ENCODE measurements around the gene PRRG4.

Gene PRRG4

DNA sequence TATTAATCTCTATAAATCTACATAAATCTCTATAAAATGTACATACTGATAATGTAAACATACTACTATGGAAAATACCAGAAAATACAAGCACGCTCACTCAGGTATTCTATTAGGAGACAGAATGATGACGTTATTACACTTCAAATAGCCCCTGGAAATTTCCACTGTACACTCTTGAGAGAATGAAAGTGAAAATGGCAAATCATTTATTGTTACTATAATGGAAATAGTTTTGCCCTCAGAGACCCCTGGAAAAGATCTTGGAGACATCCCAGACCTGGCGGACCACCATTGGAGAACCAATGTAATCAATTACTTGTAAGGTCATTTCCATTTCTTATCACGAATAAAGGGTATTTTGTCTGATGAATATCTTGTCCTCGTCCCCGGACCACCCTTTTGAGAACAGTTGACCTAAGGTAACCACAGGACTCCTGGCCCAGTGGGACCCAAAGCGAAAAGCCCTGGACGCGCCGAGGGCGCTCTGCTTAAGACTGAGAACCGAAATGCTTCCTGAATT, 509 bp upstream of the PRRG4 start:
- Histone ChIP-seq H3K36me3 (ENCODE audit: control insufficient read depth in 1 of 2, insufficient read depth in 2 of 2, low read length in 2 of 2) (peaks cover 0 to 3% of the 10 kb centered on the region in 2 experiments), H2AK5ac (ENCODE audit: low read length) (no peak overlapping the region), H2AFZ (ENCODE audit: insufficient read depth, low read length, poor library complexity) (peak overlapping the region; percentile 71), H4K91ac (ENCODE audit: low read depth, low read length) (peak overlapping the region; percentile 96), H3K27me3 (ENCODE audit: insufficient read depth, low read length) (no peaks in the 10 kb centered on the region), H3K9me3 (ENCODE audit: insufficient read depth, low read depth, low read length) (no peaks in the 10 kb centered on the region), H3K18ac (ENCODE audit: low read length) (peak overlapping the region; percentile 46), H4K12ac (ENCODE audit: low read depth, low read length) (no peak overlapping the region), H3K4me3 (ENCODE audit: low read depth, low read length) (peak overlapping the region; percentile 88), H3K79me2 (ENCODE audit: control insufficient read depth, insufficient read depth, low read length, poor library complexity) (peaks cover 5% of the 10 kb centered on the region), H3K14ac (ENCODE audit: low read length) (peak overlapping the region; percentile 67), H2BK120ac (ENCODE audit: insufficient read depth, low read length, poor library complexity) (peak overlapping the region; percentile 83), H4K8ac (ENCODE audit: low read depth, low read length) (peak overlapping the region; percentile 48), H3K27ac (ENCODE audit: low read depth, low read length) (peak overlapping the region; percentile 91), H3K4ac (ENCODE audit: low read depth, low read length) (no peak overlapping the region), H3K23ac (ENCODE audit: low read length) (no peak overlapping the region), H2BK12ac (ENCODE audit: low read length) (peak overlapping the region; percentile 63), H3K79me1 (ENCODE audit: low read length) (peaks cover 9% of the 10 kb centered on the region), H2BK5ac (ENCODE audit: low read depth, low read length, poor library complexity) (peak overlapping the region; percentile 85), H3K4me1 (ENCODE audit: control insufficient read depth in 1 of 2, insufficient read depth in 2 of 2, low read length in 2 of 2) (peaks cover 2 to 7% of the 10 kb centered on the region in 2 experiments), H3K4me2 (ENCODE audit: low read length) (peak overlapping the region; percentile 75), H3K9ac (ENCODE audit: low read length) (peak overlapping the region; percentile 64)
- DNase-seq: peak in 1 of 2 donors; percentile 77
- no CpG with 5 or more reads among the region's 12 CpGs for WGBS (ENCODE audit: extremely low coverage, insufficient coverage, insufficient read length)

DNA sequence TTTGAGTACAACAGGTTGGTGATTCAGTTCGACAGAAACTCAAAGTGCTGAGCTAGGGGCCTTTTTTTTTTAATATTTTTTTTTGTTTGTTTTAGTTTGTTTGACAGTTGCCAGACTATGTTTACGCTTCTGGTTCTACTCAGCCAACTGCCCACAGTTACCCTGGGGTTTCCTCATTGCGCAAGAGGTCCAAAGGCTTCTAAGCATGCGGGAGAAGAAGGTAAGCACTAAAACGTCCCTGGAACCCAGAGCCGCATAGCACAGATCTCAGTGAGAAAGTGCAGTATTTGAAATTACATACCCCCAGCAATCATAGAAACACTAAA, 649 bp downstream of the PRRG4 start:
- Histone ChIP-seq H3K36me3 (ENCODE audit: control insufficient read depth in 1 of 2, insufficient read depth in 2 of 2, low read length in 2 of 2) (peaks cover 3% of the 10 kb centered on the region in 2 experiments), H4K8ac (ENCODE audit: low read depth, low read length) (no peak overlapping the region), H3K27me3 (ENCODE audit: insufficient read depth, low read length) (no peaks in the 10 kb centered on the region), H3K79me1 (ENCODE audit: low read length) (peaks cover 9% of the 10 kb centered on the region), H4K12ac (ENCODE audit: low read depth, low read length) (no peak overlapping the region), H3K4ac (ENCODE audit: low read depth, low read length) (no peak overlapping the region), H2AK5ac (ENCODE audit: low read length) (no peak overlapping the region), H2AFZ (ENCODE audit: insufficient read depth, low read length, poor library complexity) (peak overlapping the region; percentile 71), H3K23ac (ENCODE audit: low read length) (no peak overlapping the region), H3K4me3 (ENCODE audit: low read depth, low read length) (peak overlapping the region; percentile 88), H3K9ac (ENCODE audit: low read length) (no peak overlapping the region), H3K14ac (ENCODE audit: low read length) (no peak overlapping the region), H3K27ac (ENCODE audit: low read depth, low read length) (peak overlapping the region; percentile 91), H4K91ac (ENCODE audit: low read depth, low read length) (no peak overlapping the region), H3K4me1 (ENCODE audit: control insufficient read depth in 1 of 2, insufficient read depth in 2 of 2, low read length in 2 of 2) (peaks cover 2 to 7% of the 10 kb centered on the region in 2 experiments), H3K9me3 (ENCODE audit: insufficient read depth, low read depth, low read length) (no peaks in the 10 kb centered on the region), H3K79me2 (ENCODE audit: control insufficient read depth, insufficient read depth, low read length, poor library complexity) (peaks cover 5% of the 10 kb centered on the region), H3K18ac (ENCODE audit: low read length) (no peak overlapping the region), H2BK120ac (ENCODE audit: insufficient read depth, low read length, poor library complexity) (no peak overlapping the region), H3K4me2 (ENCODE audit: low read length) (peak overlapping the region; percentile 75), H2BK12ac (ENCODE audit: low read length) (no peak overlapping the region), H2BK5ac (ENCODE audit: low read depth, low read length, poor library complexity) (no peak overlapping the region)
- no CpG with 5 or more reads among the region's 6 CpGs for WGBS (ENCODE audit: extremely low coverage, insufficient coverage, insufficient read length)
- DNase-seq: peak; percentile 80 to 91

- Histone ChIP-seq H3K18ac (ENCODE audit: low read length) (no peak overlapping the region), H3K14ac (ENCODE audit: low read length) (no peak overlapping the region), H2AK5ac (ENCODE audit: low read length) (no peak overlapping the region), H3K27ac (ENCODE audit: low read depth, low read length) (no peak overlapping the region), H2AFZ (ENCODE audit: insufficient read depth, low read length, poor library complexity) (no peak overlapping the region), H2BK120ac (ENCODE audit: insufficient read depth, low read length, poor library complexity) (no peak overlapping the region), H3K79me2 (ENCODE audit: control insufficient read depth, insufficient read depth, low read length, poor library complexity) (peaks cover 5% of the 10 kb centered on the region), H3K9ac (ENCODE audit: low read length) (no peak overlapping the region), H3K36me3 (ENCODE audit: control insufficient read depth in 1 of 2, insufficient read depth in 2 of 2, low read length in 2 of 2) (peaks cover 3% of the 10 kb centered on the region in 2 experiments), H3K4me1 (ENCODE audit: control insufficient read depth in 1 of 2, insufficient read depth in 2 of 2, low read length in 2 of 2) (peaks cover 2 to 7% of the 10 kb centered on the region in 2 experiments), H3K9me3 (ENCODE audit: insufficient read depth, low read depth, low read length) (no peaks in the 10 kb centered on the region), H3K23ac (ENCODE audit: low read length) (no peak overlapping the region), H3K4ac (ENCODE audit: low read depth, low read length) (no peak overlapping the region), H3K4me3 (ENCODE audit: low read depth, low read length) (no peak overlapping the region), H4K91ac (ENCODE audit: low read depth, low read length) (no peak overlapping the region), H2BK5ac (ENCODE audit: low read depth, low read length, poor library complexity) (no peak overlapping the region), H3K4me2 (ENCODE audit: low read length) (peak overlapping the region; percentile 41), H3K79me1 (ENCODE audit: low read length) (peaks cover 9% of the 10 kb centered on the region), H4K8ac (ENCODE audit: low read depth, low read length) (no peak overlapping the region), H2BK12ac (ENCODE audit: low read length) (no peak overlapping the region), H3K27me3 (ENCODE audit: insufficient read depth, low read length) (no peaks in the 10 kb centered on the region), H4K12ac (ENCODE audit: low read depth, low read length) (no peak overlapping the region)
- no CpG with 5 or more reads among the region's 9 CpGs for WGBS (ENCODE audit: extremely low coverage, insufficient coverage, insufficient read length)
- peak; percentile 14 to 52 for DNase-seq
Observed at GRCh38 chr11:32830796-32831195, 1.1 kb downstream of the PRRG4 start.

GRCh38 chr11:32831221-32831620, 1.5 kb downstream of the PRRG4 start:
- no peak for DNase-seq
- Histone ChIP-seq H4K91ac (ENCODE audit: low read depth, low read length) (no peak overlapping the region), H3K18ac (ENCODE audit: low read length) (no peak overlapping the region), H3K9me3 (ENCODE audit: insufficient read depth, low read depth, low read length) (no peaks in the 10 kb centered on the region), H3K4ac (ENCODE audit: low read depth, low read length) (no peak overlapping the region), H4K8ac (ENCODE audit: low read depth, low read length) (no peak overlapping the region), H3K4me2 (ENCODE audit: low read length) (peak overlapping the region; percentile 41), H2BK5ac (ENCODE audit: low read depth, low read length, poor library complexity) (no peak overlapping the region), H3K9ac (ENCODE audit: low read length) (no peak overlapping the region), H2AK5ac (ENCODE audit: low read length) (no peak overlapping the region), H3K36me3 (ENCODE audit: control insufficient read depth in 1 of 2, insufficient read depth in 2 of 2, low read length in 2 of 2) (peaks cover 3% of the 10 kb centered on the region in 2 experiments), H3K27me3 (ENCODE audit: insufficient read depth, low read length) (no peaks in the 10 kb centered on the region), H3K27ac (ENCODE audit: low read depth, low read length) (no peak overlapping the region), H3K14ac (ENCODE audit: low read length) (no peak overlapping the region), H3K79me1 (ENCODE audit: low read length) (peaks cover 9% of the 10 kb centered on the region), H2BK120ac (ENCODE audit: insufficient read depth, low read length, poor library complexity) (no peak overlapping the region), H3K79me2 (ENCODE audit: control insufficient read depth, insufficient read depth, low read length, poor library complexity) (peaks cover 5% of the 10 kb centered on the region), H4K12ac (ENCODE audit: low read depth, low read length) (no peak overlapping the region), H3K23ac (ENCODE audit: low read length) (no peak overlapping the region), H3K4me3 (ENCODE audit: low read depth, low read length) (no peak overlapping the region), H2AFZ (ENCODE audit: insufficient read depth, low read length, poor library complexity) (no peak overlapping the region), H2BK12ac (ENCODE audit: low read length) (no peak overlapping the region), H3K4me1 (ENCODE audit: control insufficient read depth in 1 of 2, insufficient read depth in 2 of 2, low read length in 2 of 2) (peaks cover 2 to 7% of the 10 kb centered on the region in 2 experiments)
- no CpG with 5 or more reads among the region's 3 CpGs for WGBS (ENCODE audit: extremely low coverage, insufficient coverage, insufficient read length)
